ENCODE measurements around the gene DCUN1D3.
A peak's percentile ranks its signal among the peaks of the same experiment; 100 is the strongest.
"Not testable (repeated sequence)": the region's sequence is repeated elsewhere in the genome, so short reads cannot be mapped to it uniquely, and the experiment has no call there.

DCUN1D3 gene

GRCh38 chr16:20900299-20901067 is at the start of gene DCUN1D3, which contains the start of gene LYRM1:
Gene DCUN1D3 (minus strand): TSS chr16:20900358. CDS start chr16:20862538, 37,820 bp downstream.
Gene LYRM1 (plus strand): TSS chr16:20900771. CDS start chr16:20915556, 14,785 bp downstream.
- peak; percentile 91 for DNase-seq

GRCh38 chr16:20949660-20950059 is 49.5 kb upstream of the DCUN1D3 start:
- DNase-seq, result no peak

GRCh38 chr16:20948444-20948843 is 48.3 kb upstream of the DCUN1D3 start:
- DNase-seq, result no peak

GRCh38 chr16:20946015-20946629 is 46.0 kb upstream of the DCUN1D3 start:
- no peak for DNase-seq

- DNase-seq, result not testable (repeated sequence)
Observed at GRCh38 chr16:20945575-20945875, 45.4 kb upstream of the DCUN1D3 start.

- peak; percentile 11 for DNase-seq
Observed at GRCh38 chr16:20944861-20945574, 44.9 kb upstream of the DCUN1D3 start.

GRCh38 chr16:20942256-20942655 is 42.1 kb upstream of the DCUN1D3 start:
- no peak for DNase-seq

- DNase-seq, result no peak
Observed at GRCh38 chr16:20941636-20941926, 41.4 kb upstream of the DCUN1D3 start.

GRCh38 chr16:20940871-20941635 is 40.9 kb upstream of the DCUN1D3 start:
- no peak for DNase-seq

- DNase-seq, result no peak
Observed at GRCh38 chr16:20939611-20940010, 39.5 kb upstream of the DCUN1D3 start.

- DNase-seq, result no peak
Observed at GRCh38 chr16:20938426-20938825, 38.3 kb upstream of the DCUN1D3 start.

- DNase-seq, result no peak
Observed at GRCh38 chr16:20937736-20938135, 37.6 kb upstream of the DCUN1D3 start.

GRCh38 chr16:20933589-20933988 is 33.4 kb upstream of the DCUN1D3 start:
- no peak for DNase-seq

- DNase-seq, result no peak
Observed at GRCh38 chr16:20931066-20931600, 31.0 kb upstream of the DCUN1D3 start.

GRCh38 chr16:20930365-20930690 is 30.2 kb upstream of the DCUN1D3 start:
- no peak for DNase-seq

GRCh38 chr16:20929676-20930364 is 29.7 kb upstream of the DCUN1D3 start:
- not testable (repeated sequence) for DNase-seq

- no peak for DNase-seq
Observed at GRCh38 chr16:20928774-20929411, 28.7 kb upstream of the DCUN1D3 start.

GRCh38 chr16:20925751-20926150 is 25.6 kb upstream of the DCUN1D3 start:
- no peak for DNase-seq

GRCh38 chr16:20923876-20924275 is 23.7 kb upstream of the DCUN1D3 start:
- no peak for DNase-seq

- no peak for DNase-seq
Observed at GRCh38 chr16:20920799-20921198, 20.6 kb upstream of the DCUN1D3 start.

- no peak for DNase-seq
Observed at GRCh38 chr16:20920091-20920490, 19.9 kb upstream of the DCUN1D3 start.
